Activated T-helper 2 cell treated with anti-CD3 and anti-CD28 coated beads, Interferon-gamma antibody, Interleukin-2, Interleukin-4, amounts not matched to agents 10 μg/mL and 5 μg/mL and 100 μg/mL, durations not matched to agents 14 hours and 24 hours and 36 hours (primary cell): ENCODE results near the gene ST6GALNAC2. TPM values are rescaled to one million over a fixed set of nuclear protein-coding genes. Genes with fewer than 3 reads are reported as not detected.
"Not testable (repeated sequence)": the region's sequence is repeated elsewhere in the genome, so short reads cannot be mapped to it uniquely, and the experiment has no call there.

Experiments
- DNase-seq: peaks from one replicate; pipeline ENCODE4 v3.0.0; 2021; ENCODE audit warnings: low spot score
- H3K27ac Mint-ChIP-seq: one replicate; pipeline ENCODE4 v1.8.0; 2021; ENCODE audit warnings: mixed read lengths
- H3K27me3 Mint-ChIP-seq: one replicate; pipeline ENCODE4 v1.8.0; 2021; ENCODE audit warnings: low read depth, mixed read lengths
- H3K36me3 Mint-ChIP-seq: one replicate; pipeline ENCODE4 v1.8.0; 2021; ENCODE audit warnings: low read depth, mixed read lengths
- H3K4me1 Mint-ChIP-seq: one replicate; pipeline ENCODE4 v1.8.0; 2021; ENCODE audit warnings: low read depth, mixed read lengths
- H3K4me3 Mint-ChIP-seq: one replicate; pipeline ENCODE4 v1.8.0; 2021; ENCODE audit warnings: low read depth, mild to moderate bottlenecking, moderate library complexity, mixed read lengths
- H3K9me3 Mint-ChIP-seq: one replicate; pipeline ENCODE4 v1.8.0; 2021; ENCODE audit warnings: mixed read lengths
- intact Hi-C: fragments of 100-400 bp; cut with micrococcal nuclease; formaldehyde crosslinking; loops from one replicate; pipeline ENCODE4 v1.15.1; 2023
- total RNA-seq: library from RNA; stranded (reverse); gene quantifications from 2 replicates; pipeline ENCODE4 v1.2.3, GENCODE V29; 2022

Gene ST6GALNAC2
- total RNA-seq, 1 donor from 2014 or later, result 0.41 TPM

- no peak overlapping the region for H3K4me3 Mint-ChIP-seq
- no peak overlapping the region for H3K27ac Mint-ChIP-seq
- no peaks in the 10 kb centered on the region for H3K36me3 Mint-ChIP-seq
- no peaks in the 10 kb centered on the region for H3K9me3 Mint-ChIP-seq
- H3K4me1 Mint-ChIP-seq, result peaks cover 3% of the 10 kb centered on the region
- intact Hi-C loops, result no loop called here
- peaks cover 10% of the 10 kb centered on the region for H3K27me3 Mint-ChIP-seq
- no peak for DNase-seq
Observed at GRCh38 chr17:76528156-76528527, 57.5 kb downstream of the ST6GALNAC2 start.

GRCh38 chr17:76527430-76528111, 58.1 kb downstream of the ST6GALNAC2 start:
- peaks cover 6% of the 10 kb centered on the region for H3K4me1 Mint-ChIP-seq
- H3K36me3 Mint-ChIP-seq, result no peaks in the 10 kb centered on the region
- H3K27me3 Mint-ChIP-seq, result peaks cover 11% of the 10 kb centered on the region
- intact Hi-C loops, result no loop called here
- no peak overlapping the region for H3K27ac Mint-ChIP-seq
- no peaks in the 10 kb centered on the region for H3K9me3 Mint-ChIP-seq
- no peak for DNase-seq
- H3K4me3 Mint-ChIP-seq, result no peak overlapping the region

GRCh38 chr17:76527016-76527415, 58.6 kb downstream of the ST6GALNAC2 start:
- peaks cover 10% of the 10 kb centered on the region for H3K27me3 Mint-ChIP-seq
- H3K4me3 Mint-ChIP-seq, H3K4me1 Mint-ChIP-seq, H3K36me3 Mint-ChIP-seq, H3K27ac Mint-ChIP-seq, intact Hi-C loops, H3K9me3 Mint-ChIP-seq, DNase-seq: not testable (repeated sequence)

- H3K4me1 Mint-ChIP-seq, DNase-seq, H3K27ac Mint-ChIP-seq, H3K36me3 Mint-ChIP-seq, intact Hi-C loops, H3K9me3 Mint-ChIP-seq, H3K4me3 Mint-ChIP-seq, H3K27me3 Mint-ChIP-seq: not testable (repeated sequence)
Observed at GRCh38 chr17:76525513-76525833, 60.2 kb downstream of the ST6GALNAC2 start.

GRCh38 chr17:76524598-76525512, 60.8 kb downstream of the ST6GALNAC2 start:
- intact Hi-C loops, result no loop called here
- DNase-seq, result no peak
- Mint-ChIP-seq H3K36me3 (no peaks in the 10 kb centered on the region), H3K27me3 (peaks cover 8% of the 10 kb centered on the region), H3K27ac (no peak overlapping the region), H3K9me3 (no peaks in the 10 kb centered on the region), H3K4me3 (no peak overlapping the region), H3K4me1 (peaks cover 6% of the 10 kb centered on the region)

GRCh38 chr17:76523084-76524037, 62.3 kb downstream of the ST6GALNAC2 start:
- Mint-ChIP-seq H3K4me1 (peaks cover 8% of the 10 kb centered on the region), H3K4me3 (no peak overlapping the region), H3K9me3 (no peaks in the 10 kb centered on the region), H3K36me3 (no peaks in the 10 kb centered on the region), H3K27me3 (peaks cover 8% of the 10 kb centered on the region), H3K27ac (no peak overlapping the region)
- intact Hi-C loops, result loop anchor here (1.0 kb wide), 2 partner anchors 24 to 101 kb away; no protein-coding TSS in a partner anchor
- DNase-seq, result peak; percentile 72

- H3K27ac Mint-ChIP-seq, H3K4me3 Mint-ChIP-seq, intact Hi-C loops, H3K27me3 Mint-ChIP-seq, H3K36me3 Mint-ChIP-seq, H3K9me3 Mint-ChIP-seq, DNase-seq: not testable (repeated sequence)
- H3K4me1 Mint-ChIP-seq, result peaks cover 18% of the 10 kb centered on the region
Observed at GRCh38 chr17:76521683-76522082, 64.0 kb downstream of the ST6GALNAC2 start.

GRCh38 chr17:76521262-76521661, 64.4 kb downstream of the ST6GALNAC2 start:
- Mint-ChIP-seq H3K27ac (no peak overlapping the region), H3K27me3 (peaks cover 2% of the 10 kb centered on the region), H3K4me1 (peaks cover 21% of the 10 kb centered on the region), H3K9me3 (no peaks in the 10 kb centered on the region), H3K36me3 (no peaks in the 10 kb centered on the region), H3K4me3 (no peak overlapping the region)
- intact Hi-C loops, result no loop called here
- no peak for DNase-seq

- no peak overlapping the region for H3K4me3 Mint-ChIP-seq
- H3K9me3 Mint-ChIP-seq, result no peaks in the 10 kb centered on the region
- H3K27me3 Mint-ChIP-seq, result peaks cover 2% of the 10 kb centered on the region
- H3K4me1 Mint-ChIP-seq, result peaks cover 35% of the 10 kb centered on the region
- no peak overlapping the region for H3K27ac Mint-ChIP-seq
- H3K36me3 Mint-ChIP-seq, result no peaks in the 10 kb centered on the region
- no peak for DNase-seq
- intact Hi-C loops, result no loop called here
Observed at GRCh38 chr17:76519048-76519966, 66.4 kb downstream of the ST6GALNAC2 start.

GRCh38 chr17:76517638-76518038, 68.0 kb downstream of the ST6GALNAC2 start:
- H3K4me1 Mint-ChIP-seq, result peaks cover 42% of the 10 kb centered on the region
- DNase-seq, result no peak
- H3K27me3 Mint-ChIP-seq, result no peaks in the 10 kb centered on the region
- no peaks in the 10 kb centered on the region for H3K36me3 Mint-ChIP-seq
- H3K27ac Mint-ChIP-seq, result no peak overlapping the region
- intact Hi-C loops, result no loop called here
- no peaks in the 10 kb centered on the region for H3K9me3 Mint-ChIP-seq
- no peak overlapping the region for H3K4me3 Mint-ChIP-seq
